ENCODE results near the gene DGKG.

- TF ChIP-seq, protein P1, sequence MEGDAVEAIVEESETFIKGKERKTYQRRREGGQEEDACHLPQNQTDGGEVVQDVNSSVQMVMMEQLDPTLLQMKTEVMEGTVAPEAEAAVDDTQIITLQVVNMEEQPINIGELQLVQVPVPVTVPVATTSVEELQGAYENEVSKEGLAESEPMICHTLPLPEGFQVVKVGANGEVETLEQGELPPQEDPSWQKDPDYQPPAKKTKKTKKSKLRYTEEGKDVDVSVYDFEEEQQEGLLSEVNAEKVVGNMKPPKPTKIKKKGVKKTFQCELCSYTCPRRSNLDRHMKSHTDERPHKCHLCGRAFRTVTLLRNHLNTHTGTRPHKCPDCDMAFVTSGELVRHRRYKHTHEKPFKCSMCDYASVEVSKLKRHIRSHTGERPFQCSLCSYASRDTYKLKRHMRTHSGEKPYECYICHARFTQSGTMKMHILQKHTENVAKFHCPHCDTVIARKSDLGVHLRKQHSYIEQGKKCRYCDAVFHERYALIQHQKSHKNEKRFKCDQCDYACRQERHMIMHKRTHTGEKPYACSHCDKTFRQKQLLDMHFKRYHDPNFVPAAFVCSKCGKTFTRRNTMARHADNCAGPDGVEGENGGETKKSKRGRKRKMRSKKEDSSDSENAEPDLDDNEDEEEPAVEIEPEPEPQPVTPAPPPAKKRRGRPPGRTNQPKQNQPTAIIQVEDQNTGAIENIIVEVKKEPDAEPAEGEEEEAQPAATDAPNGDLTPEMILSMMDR (IDR thresholded peaks at IDR 0.05) = no peak
- TF ChIP-seq POLR2A (IDR thresholded peaks at IDR 0.05) = no peak
Observed at GRCh38 chr3:186124592-186124991, 237.4 kb downstream of the DGKG start.

Data from Peyer's patch (tissue), 4 donors.